ENCODE measurements around the gene H6PD. TPM values are rescaled to one million over a fixed set of nuclear protein-coding genes. Genes with fewer than 3 reads are reported as not detected.

H6PD gene
- total and polyA plus RNA-seq, 2 donors (not counting 3 experiments of a cell fraction or from before 2014, with no cell fraction given), result 24.5 to 29.0 TPM

DNA sequence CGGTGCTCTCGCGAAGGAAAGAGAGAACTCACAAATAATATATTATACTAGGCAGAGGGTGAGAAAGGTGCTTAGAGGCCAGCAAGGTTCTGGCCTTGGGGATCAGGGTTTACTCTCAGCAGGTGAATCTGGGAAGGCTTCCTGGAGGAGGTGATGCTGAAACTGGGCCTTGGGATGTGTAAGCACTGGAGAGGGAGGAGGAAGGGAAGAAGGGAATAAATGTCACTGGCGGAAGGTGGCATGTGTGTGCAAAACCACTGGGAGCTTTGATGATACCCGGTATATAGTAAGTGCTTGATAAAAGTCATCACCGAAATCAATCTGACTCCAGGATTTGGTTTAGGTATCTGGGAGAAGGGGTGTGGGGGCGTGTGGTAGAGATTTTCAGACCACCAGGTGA lies 82.5 kb downstream of the H6PD start:
- CTCF ChIA-PET, result interaction anchor here (1.1 to 1.9 kb wide), 6 partner anchors 9 to 174 kb away, joined by 4 to 10 read pairs (median 6); no protein-coding TSS in a partner anchor
- peak overlapping the region; percentile 4 for H3K9ac ChIP-seq (replicated peaks; ENCODE audit: extremely low read depth, insufficient read depth, low read length)

More for the DNA sequence above, 82.5 kb downstream of the H6PD start:
- Histone ChIP-seq H3K4me2 (ENCODE audit: insufficient read depth, low read length) (no peak overlapping the region), H3K36me3 (ENCODE audit: control insufficient read depth in 2 of 2, extremely low read depth in 1 of 2, insufficient read depth in 2 of 2, low read length in 2 of 2) (peaks cover 2 to 10% of the 10 kb centered on the region in 2 experiments), H3K27ac (ENCODE audit: insufficient read depth, low read depth, low read length) (peak overlapping the region; percentile 79), H3K79me2 (ENCODE audit: control insufficient read depth, insufficient read depth, low read length) (peaks cover 94% of the 10 kb centered on the region), H3K4me1 (ENCODE audit: control insufficient read depth, extremely low read depth, insufficient read depth, low read length) (peaks cover 18% of the 10 kb centered on the region), H3K4me3 (replicated peaks in 1 of 3; ENCODE audit: insufficient read depth in 1 of 3, low read depth in 1 of 3, low read length in 3 of 3) (no peak overlapping the region), H2AFZ (ENCODE audit: low read depth, low read length) (no peak overlapping the region), H3K27me3 (ENCODE audit: control insufficient read depth in 2 of 2, insufficient read depth in 2 of 2, low read length in 2 of 2) (no peaks in the 10 kb centered on the region), H4K20me1 (replicated peaks; ENCODE audit: control insufficient read depth, extremely low read depth, insufficient read depth, low read length) (peaks cover 4% of the 10 kb centered on the region), H3K9me1 (replicated peaks; ENCODE audit: control insufficient read depth, extremely low read depth, insufficient read depth, low read length) (no peaks in the 10 kb centered on the region), H3K9me3 (replicated peaks; ENCODE audit: control insufficient read depth, insufficient read depth, low read length) (no peaks in the 10 kb centered on the region)
- dilution Hi-C loops (cut with MboI; ENCODE audit: extremely low pct_ligation_motif_present, low sequenced_read_pairs) (no loop called here), intact Hi-C loops (cut with micrococcal nuclease) (loop anchor here (1.0 kb wide), 2 partner anchors 23 to 83 kb away; no protein-coding TSS in a partner anchor)
- FAIRE-seq (no peak), DNase-seq (ENCODE audit: low read depth, low spot score) (no peak)
- TF ChIP-seq FOS (IDR thresholded peaks at IDR 0.05; ENCODE audit: borderline replicate concordance, insufficient read depth, low read length) (no peak), MYC (IDR thresholded peaks at IDR 0.05; ENCODE audit: low read depth, low read length) (no peak), EZH2 (IDR thresholded peaks at IDR 0.05; ENCODE audit: borderline replicate concordance, low read depth, low read length, severe bottlenecking) (no peak), GATA2 (IDR thresholded peaks at IDR 0.05; ENCODE audit: insufficient read depth, insufficient read length, low read depth, low read length) (no peak), POLR2A (IDR thresholded peaks at IDR 0.05; ENCODE audit: low read depth, low read length) (no peak), JUN (IDR thresholded peaks at IDR 0.05; ENCODE audit: borderline replicate concordance, insufficient read depth, insufficient read length, low read depth) (no peak), POLR2AphosphoS5 (IDR thresholded peaks at IDR 0.05; ENCODE audit: insufficient read depth, low read depth, low read length) (no peak)
- TF ChIP-seq, protein P1, sequence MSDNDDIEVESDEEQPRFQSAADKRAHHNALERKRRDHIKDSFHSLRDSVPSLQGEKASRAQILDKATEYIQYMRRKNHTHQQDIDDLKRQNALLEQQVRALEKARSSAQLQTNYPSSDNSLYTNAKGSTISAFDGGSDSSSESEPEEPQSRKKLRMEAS (IDR thresholded peaks at IDR 0.05; ENCODE audit: insufficient read depth, insufficient read length), result no peak
- TF ChIP-seq, protein P2, sequence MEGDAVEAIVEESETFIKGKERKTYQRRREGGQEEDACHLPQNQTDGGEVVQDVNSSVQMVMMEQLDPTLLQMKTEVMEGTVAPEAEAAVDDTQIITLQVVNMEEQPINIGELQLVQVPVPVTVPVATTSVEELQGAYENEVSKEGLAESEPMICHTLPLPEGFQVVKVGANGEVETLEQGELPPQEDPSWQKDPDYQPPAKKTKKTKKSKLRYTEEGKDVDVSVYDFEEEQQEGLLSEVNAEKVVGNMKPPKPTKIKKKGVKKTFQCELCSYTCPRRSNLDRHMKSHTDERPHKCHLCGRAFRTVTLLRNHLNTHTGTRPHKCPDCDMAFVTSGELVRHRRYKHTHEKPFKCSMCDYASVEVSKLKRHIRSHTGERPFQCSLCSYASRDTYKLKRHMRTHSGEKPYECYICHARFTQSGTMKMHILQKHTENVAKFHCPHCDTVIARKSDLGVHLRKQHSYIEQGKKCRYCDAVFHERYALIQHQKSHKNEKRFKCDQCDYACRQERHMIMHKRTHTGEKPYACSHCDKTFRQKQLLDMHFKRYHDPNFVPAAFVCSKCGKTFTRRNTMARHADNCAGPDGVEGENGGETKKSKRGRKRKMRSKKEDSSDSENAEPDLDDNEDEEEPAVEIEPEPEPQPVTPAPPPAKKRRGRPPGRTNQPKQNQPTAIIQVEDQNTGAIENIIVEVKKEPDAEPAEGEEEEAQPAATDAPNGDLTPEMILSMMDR (IDR thresholded peaks at IDR 0.05; ENCODE audit: extremely low read depth in 1 of 2, insufficient read depth in 1 of 2, low read depth in 1 of 2, low read length in 2 of 2), result no peak
- POLR2A ChIA-PET, result no interaction called here
- BruUV-seq (replicated peaks), result no TSS peak
